ENCODE measurements around the gene GAK.

The GAK gene

DNA sequence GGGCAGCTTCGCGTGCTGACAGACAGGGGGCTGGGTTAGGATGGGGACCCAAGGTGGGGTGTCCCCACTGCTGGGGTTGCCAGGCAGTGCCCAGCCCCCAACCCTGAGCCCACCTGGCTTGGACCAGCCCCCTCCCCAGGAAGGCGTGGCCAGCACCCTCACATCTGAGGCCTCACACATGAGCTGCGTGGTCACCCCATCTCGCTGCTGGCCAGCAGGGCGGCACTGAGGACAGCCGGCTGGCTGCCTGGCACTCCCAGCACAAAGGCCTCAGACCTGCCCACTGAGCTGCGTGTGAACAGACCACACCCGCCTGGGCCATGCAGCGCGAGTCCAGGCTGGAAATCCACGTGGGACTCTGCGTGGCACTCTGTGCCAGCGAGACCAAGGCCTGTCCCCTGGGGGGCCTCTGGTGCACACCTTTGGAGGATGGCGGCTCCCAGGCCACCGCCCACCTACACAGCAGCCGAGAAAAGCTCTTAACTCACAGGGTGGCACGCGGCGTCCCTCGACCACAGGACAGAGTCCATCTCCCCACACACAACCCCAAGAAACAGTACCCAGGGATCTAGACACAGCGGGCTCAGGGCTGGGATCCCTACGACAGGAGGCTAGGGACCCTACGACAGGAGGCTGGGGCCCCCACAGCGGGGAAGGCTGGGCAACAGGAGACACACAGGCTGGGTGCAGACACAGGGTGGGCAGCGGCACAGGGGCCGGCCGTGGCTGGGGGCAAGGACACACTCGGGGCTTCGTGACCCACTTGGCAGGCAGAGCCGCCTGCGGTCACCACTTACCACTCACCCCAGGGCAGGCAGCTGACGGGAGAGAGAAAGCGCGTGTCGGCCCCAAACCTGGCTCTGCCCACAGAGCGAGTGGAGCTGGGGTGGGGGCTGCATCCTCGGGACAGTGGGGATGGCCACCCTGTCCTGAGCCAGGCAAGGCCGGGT, 31.4 kb upstream of the GAK start:
- no peak for DNase-seq

DNA sequence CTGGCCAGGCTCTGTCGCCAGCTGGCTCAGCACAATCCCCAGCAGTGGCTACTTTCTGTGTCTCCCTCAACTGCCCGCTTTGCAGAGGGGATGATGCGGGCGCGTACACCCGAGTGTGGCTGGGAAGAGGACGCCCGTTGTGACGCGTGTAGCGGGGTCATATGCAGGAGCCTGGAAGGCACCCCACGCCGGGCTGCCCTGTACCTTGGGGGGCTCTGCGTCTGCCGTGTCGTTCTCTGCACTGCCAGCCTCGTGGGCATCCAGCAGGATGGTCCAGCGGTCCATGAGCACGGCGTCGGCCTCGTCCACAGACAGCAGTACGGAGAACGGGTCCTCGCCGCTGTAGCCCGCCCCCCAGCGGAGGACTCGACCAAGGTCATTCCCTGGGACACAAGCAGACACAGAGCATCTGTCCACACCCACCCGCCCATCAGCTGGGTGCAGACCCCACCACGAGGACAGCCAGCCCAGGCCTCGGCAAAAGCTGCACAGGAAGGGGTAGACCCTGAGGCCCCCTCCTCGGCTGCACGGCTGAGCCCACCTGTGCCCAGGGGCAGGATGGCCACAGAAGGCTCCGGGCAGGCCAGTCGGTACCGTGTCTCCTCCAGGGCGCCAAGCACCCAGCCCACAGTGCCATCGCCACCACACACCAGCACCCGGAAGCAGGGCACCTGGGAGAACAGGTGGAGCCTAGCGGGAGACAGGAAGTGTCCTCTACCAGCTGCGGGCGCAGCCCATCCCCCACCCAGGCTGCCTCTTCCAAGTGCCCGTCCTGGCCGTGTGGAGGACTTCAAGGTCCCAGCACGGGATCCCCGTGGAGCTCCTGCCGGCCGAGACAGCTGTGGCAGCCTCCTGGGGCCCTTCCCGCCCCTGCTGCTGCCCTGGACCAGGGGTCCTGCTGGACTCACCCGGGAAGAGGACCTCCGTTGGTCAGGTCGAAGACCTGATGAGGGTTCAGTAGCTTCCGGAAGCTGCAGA, 30.4 kb upstream of the GAK start:
- DNase-seq: no peak

DNA sequence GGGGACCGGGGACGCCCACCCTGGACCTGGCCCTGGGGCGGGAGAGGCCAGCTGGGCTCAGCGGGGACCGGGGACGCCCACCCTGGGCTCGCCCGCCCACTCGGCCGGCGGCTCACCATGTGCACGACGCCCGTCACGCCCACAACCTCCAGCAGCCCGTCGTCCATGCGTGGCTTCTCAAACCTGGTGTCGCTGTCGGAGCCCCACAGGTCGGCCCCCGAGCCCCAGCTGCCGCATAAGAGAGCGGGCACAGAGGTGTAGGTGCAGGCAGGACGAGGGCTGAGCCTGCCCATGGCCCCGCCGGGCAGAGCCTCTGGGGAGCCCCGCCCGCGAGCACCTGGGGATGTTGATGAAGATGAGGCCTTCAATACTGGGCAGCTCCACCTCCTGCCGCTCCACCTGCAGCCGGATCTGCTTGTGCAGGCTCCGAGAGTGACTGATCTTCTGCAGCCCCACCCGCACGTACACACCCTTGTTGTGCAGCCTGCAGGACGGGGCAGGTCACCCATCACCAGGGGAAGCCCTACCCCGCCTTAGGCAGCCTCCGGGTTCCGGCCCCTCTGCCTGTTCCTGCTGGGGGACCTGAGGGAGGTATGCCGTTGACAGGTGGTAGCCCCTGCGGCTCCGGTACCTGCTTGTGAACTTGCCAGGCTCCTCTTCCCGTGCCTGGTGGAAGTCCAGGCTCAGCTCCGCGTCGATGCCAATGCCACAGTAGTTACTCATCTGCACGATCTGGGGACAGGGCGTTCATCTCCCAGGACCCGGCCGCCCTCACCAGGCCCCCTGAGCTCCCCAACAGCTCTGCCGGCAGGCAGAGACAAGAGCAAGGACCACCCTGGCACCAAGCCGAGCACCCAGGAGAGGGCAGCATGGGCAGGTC, 29.5 kb upstream of the GAK start:
- DNase-seq: no peak

DNA sequence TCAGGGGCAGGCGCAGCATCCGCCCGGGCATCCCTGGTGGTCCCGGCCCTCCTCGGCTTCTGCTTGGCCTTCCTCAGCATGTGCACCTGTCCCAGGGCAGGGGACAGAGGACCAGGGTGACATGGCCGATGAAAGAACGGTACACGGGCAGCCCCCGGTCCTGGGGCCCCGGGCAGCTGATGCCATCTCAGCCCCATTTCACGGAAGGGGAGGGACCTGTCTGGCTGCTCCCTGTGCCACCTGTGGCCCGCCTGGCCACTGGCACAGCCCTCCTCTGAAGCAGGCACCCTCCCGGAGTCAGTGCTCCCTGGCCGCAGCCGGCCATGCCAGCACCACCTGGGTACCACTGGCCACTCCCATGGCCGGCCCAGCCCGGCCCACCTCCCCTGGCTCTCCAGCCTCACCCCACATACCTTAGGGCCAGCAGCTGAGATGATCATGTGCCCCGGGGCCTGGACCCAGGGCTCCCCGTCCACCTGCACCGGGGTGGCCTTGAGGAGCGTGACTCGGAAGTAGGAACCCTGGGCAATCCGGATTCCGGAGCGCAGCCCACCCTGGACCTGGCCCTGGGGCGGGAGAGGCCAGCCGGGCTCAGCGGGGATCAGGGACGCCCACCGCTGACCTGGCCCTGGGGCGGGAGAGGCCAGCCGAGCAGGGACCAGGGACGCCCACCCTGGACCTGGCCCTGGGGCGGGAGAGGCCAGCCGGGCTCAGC, 28.7 kb upstream of the GAK start:
- DNase-seq: no peak

DNA sequence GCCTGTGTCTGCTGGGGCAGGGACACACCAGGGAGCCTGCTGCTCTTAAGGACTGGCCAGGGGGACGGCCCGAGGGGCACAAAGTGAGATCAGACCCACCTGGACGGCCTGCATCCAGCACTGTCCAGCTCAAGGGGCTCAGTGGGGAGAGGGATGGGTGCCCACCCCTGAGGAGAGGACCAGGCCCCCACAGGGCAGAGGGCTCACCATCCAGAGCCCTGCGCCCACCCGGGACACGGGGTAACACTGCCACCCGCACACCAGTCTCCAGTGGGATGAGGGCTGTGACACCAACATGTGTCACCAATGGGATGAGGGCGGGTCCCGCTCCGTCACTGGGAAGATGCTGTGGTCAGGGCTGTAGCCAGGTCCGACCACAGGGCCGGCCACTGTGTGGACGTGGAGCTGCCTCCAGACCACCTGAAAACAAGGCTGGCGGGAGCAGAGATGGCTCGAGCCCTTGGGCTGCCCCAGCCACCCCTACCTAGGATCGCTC, 28.1 kb upstream of the GAK start:
- DNase-seq: no peak

DNA sequence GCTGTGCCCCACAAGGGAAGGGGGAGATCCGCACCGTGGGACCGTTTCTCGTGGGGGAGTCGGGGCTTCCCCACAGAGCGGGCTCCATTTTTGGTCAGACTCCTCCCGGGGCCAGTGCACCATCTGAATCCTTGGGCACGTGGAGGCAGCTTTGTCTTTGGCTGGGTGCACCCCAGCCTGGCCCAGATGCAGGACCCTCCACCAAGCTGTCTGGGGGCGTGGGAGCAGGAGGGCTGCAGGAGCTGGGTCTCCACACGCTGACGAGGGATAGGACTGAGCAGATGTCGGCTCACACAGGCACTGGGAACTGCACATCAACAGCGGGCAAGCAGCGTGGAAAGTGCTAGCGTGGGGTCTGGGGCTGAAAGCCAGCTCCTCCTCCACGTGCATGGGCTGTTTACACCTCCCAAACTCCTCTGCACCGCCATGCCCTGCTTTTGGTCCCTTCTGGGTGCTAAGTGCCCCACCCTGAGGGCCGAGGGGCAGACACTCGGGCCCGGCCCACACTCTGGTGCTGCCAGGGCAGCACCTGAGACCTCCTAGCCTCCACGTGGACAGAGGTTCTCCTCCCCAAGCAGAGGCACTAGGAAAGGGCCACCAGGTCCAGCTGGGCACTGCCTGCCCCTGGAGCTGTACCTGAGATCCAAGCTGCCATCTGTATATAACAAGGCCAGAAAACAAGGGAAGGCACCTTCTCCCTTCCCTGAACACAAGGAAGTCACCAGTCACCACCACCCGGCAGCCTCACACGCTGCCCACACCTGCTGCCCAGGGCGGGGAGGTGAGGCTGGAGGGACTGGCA, 27.4 kb upstream of the GAK start:
- no peak for DNase-seq

DNA sequence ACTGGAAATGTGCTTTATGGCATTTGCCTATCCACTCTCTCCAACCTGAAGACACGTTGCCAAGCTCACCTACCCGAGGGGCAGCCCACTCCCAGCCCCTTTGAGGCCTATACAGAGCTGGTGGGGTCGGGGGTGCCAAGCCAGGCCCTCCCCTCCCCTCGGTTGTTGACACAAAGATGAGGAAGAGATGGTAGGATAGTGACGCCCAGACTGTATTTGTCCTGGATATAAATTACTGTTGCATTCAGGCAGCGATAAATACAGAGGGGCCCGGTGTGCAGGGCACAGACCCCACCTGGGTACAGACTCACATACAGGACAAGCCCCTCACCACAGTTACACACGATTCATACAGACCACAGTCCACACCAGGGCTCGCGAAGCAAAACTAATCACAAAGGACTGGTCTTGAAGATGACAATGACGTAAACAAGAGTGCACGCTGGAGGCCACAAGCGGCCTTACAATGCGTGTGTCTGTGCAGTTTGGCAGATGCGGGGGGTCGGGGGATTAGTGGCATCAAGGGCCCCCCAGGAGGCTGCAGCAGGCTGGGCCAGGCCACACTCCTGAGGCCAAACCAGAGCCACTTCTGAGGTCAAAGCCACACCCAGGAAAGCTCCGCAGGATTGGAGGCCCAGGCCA, 26.7 kb upstream of the GAK start:
- DNase-seq: no peak

DNA sequence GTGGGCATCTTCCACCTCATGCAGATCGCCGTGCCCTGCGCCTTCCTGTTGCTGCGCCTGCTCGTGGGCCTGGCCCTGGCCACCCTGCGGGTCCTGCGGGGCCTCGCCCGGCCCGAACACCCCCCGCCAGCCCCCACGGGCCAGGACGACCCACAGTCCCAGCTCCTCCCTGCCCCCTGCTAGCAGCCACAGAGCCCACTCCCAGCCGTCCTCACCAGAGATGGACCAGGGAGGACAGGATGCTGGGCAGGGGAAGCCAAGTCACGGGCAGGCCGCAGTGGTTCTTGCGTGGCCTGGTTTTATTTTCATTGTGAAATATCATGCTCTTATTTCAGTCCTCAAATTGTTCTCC, 26.2 kb upstream of the GAK start:
- DNase-seq: no peak

DNA sequence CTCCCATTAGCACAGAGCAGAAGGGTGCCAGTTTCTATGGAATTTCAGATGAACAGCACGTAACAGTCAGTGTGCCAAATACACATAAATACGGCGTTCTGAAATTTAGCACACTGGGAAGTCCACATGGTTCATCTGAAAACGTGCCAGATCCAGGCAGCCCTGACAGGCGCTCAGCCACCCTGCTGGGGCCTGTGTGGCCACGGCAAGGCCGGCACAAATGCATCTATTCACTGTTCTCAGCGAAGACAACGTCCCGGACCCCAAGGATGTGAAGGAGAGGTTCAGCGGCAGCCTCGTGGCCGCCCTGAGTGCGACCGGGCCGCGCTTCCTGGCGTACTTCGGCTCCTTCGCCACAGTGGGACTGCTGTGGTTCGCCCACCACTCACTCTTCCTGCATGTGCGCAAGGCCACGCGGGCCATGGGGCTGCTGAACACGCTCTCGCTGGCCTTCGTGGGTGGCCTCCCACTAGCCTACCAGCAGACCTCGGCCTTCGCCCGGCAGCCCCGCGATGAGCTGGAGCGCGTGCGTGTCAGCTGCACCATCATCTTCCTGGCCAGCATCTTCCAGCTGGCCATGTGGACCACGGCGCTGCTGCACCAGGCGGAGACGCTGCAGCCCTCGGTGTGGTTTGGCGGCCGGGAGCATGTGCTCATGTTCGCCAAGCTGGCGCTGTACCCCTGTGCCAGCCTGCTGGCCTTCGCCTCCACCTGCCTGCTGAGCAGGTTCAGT, 25.6 kb upstream of the GAK start:
- no peak for DNase-seq

DNA sequence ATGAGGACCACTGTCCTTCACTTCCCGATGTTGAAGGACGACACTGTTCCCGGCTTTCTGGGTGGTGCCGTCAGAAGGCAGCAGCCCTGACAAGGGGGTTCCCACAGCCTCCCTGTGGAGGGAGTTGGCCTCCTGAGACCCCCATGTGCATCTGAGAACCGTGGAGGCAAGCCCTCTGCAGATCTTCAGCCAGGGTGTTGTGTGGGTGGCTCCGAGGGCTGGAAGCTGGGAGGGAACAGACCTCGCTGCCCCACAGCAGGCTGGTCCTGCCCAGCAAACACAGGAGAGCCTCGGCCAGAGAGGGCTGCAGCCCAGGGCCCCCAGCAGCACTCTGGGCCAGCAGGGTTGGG, 25.1 kb upstream of the GAK start:
- DNase-seq: no peak

DNA sequence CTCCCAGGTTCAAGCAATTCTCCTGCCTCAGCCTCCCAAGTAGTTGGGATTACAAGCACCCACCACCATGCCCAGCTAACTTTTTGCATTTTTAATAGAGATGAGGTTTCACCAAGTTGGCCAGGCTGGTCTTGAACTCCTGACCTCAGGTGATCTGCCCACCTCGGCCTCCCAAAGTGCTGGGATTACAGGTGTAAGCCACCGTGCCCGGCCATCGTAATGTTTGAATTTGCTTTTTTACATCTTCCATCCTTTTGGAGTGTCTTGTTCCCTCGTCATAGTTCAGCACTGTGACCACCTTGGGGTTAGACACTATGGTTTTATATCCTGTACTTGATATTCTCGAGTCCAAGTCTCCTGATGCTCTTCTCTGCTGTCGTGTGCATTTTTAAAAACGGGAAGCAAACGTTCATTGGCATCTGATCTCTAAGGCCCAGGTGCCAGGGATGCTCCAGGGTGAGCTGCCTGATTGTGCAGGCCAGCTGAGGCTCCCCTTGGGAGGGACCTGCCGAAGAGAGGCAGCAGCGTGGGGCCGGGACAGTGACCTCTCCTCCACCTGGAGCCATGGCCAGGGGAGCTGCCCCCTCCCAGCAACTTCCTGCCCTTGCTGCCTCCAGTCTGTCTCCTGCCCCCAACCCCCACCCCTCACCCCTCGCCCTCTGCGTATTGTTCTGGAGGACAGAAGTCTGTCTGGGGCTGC, 24.6 kb upstream of the GAK start:
- DNase-seq: no peak

DNA sequence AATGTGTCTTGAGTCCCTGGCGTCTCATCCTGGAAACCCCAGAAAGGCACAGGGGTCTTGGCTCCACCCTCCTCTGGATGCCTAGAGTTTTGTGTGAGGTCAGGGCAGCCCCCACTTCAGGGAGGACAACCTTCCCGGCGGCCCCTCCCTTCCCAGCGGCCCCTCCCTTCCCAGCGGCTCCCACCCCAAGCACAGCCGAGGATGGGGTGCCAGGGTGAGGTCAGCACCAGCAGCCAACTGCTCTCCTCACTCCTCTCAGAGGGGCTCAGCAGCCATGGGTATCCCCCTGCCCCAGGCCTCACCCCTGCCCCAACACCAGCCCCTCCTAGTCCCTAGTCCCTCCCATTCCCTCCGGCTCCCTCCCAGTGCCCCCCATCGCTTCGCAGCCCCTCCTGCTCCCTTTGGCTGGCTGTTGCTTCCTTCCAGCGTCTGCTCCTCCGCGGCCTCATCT, 23.8 kb upstream of the GAK start:
- no peak for DNase-seq

DNA sequence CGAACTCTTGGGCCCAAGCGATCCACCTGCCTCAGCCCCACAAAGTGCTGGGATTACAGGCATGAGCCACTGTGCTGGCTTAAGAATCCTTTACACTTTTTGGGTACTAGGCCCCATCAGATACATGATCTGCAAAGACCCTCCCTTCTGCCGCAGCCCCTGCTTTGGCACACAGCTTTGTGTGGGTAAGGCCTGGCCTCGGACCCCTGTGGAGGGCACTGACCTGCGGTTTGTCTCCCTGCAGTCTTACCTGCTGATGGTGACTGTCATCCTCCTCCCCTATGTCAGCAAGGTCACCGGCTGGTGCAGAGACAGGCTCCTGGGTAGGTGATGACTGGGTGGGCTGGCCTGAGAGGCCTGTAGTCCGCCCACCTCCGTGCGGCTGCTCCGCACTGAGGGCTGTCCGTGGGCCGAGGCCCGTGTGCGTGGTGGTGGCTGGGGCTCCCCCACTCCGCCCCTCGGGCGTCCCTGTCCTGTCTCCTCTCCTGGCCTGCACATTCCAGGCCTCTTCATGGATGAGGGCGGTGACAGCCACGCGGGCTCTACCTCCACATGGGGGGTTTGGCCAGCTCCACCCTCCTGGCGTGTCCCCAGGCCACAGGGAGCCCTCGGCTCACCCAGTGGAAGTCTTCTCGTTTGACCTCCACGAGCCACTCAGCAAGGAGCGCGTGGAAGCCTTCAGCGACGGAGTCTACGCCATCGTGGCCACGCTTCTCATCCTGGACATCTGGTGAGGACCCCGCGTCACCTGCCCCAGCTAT, 23.2 kb upstream of the GAK start:
- DNase-seq: no peak

DNA sequence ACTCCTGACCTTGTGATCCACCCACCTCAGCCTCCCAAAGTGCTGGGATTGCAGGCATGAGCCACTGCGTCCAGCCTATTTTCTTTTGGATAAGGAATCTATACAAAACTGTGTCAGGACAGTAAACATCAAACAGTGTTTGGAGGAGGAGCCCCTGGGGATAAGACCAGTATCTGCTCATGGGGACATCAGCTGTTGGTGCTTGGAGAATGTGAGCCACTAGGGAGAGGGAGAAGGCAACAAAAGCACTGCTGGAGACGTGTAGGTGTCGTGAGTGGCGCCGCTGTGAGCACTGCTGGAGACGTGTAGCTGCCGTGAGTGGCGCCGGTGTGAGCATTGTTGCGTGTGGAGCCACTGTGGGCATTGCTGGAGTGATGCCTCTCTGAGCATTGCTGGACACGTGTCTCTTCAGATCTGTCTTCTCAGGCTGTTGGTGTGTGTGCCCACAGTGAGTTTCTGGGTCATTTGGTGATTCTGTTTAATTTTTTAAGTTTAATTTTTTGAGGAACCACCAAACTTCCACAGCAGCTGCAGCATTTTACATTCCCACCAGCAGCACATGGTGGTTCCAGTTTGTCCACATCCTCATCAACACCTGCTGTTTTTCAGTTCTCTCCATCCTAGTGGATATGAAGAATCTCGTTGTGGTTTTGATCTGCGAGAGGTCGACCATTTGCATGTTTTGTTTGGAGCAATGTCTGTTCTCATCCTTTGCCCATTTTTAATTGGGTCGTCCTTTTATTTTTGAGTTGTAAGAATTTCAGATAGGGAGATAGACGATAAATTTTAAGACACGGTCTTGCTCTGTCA, 22.3 kb upstream of the GAK start:
- DNase-seq: no peak

DNA sequence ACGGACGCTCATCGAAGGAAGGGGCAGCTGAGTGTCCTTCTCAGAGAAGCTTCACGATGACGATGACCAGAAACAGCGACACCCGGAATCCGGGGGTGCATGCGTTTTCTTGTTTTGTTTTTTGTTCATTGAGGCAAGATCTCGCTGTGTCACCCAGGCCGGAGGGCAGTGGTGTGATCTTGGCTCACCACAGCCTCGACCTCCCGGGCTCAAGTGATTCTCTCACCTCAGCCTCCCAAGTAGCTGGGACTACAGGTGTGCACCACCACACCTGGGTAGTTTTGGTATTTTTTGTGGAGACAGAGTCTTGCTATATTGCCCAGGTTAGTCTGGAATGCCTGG, 21.4 kb upstream of the GAK start:
- no peak for DNase-seq

DNA sequence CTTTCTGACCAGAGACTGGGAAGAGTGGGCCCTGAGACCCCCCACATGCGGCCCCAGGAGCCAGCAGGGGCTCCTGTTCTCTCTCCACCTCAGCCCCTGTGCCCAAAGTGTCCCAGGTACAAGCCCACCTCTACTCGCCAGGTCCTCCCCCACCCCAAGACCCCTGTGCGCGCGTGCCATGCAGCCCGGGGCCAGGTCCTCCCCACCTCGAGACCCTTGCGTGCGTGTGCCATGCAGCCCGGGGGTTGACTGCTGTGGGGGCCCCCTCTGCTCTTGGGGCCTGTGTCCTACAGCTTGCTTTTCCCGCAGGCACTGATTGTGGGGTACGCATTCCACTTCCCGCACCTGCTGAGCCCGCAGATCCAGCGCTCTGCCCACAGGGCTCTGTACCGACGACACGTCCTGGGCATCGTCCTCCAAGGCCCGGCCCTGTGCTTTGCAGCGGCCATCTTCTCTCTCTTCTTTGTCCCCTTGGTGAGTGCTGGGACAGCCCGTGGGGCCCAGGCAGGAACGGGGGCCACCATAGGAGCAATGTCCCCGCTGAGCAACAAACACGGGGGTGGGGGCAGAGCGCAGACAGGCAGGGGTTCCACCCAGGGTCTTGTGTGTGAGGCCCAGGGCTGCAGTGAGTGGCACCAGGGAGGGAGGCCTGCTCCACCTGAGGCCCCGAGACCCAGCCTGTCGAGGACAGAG, 20.9 kb upstream of the GAK start:
- no peak for DNase-seq
